NCI-H345 treated with DMSO at 0.1 percent for 48 hours (cell line): ENCODE data around the gene SMIM35.
"Not testable (repeated sequence)": the region's sequence is repeated elsewhere in the genome, so short reads cannot be mapped to it uniquely, and the experiment has no call there.

Experiments used
- DNase-seq: peaks from one replicate; lab custom pipeline; 2025; ENCODE audit not compliant: unreplicated experiment; lab: John Stamatoyannopoulos, UW

Gene SMIM35

GRCh38 chr11:117992136-117992535 is 94.6 kb downstream of the SMIM35 start:
- DNase-seq: no peak

- DNase-seq: no peak
Observed at GRCh38 chr11:117989351-117990102, 97.2 kb downstream of the SMIM35 start.

GRCh38 chr11:117986981-117987574 is 99.7 kb downstream of the SMIM35 start:
- DNase-seq: no peak

DNA sequence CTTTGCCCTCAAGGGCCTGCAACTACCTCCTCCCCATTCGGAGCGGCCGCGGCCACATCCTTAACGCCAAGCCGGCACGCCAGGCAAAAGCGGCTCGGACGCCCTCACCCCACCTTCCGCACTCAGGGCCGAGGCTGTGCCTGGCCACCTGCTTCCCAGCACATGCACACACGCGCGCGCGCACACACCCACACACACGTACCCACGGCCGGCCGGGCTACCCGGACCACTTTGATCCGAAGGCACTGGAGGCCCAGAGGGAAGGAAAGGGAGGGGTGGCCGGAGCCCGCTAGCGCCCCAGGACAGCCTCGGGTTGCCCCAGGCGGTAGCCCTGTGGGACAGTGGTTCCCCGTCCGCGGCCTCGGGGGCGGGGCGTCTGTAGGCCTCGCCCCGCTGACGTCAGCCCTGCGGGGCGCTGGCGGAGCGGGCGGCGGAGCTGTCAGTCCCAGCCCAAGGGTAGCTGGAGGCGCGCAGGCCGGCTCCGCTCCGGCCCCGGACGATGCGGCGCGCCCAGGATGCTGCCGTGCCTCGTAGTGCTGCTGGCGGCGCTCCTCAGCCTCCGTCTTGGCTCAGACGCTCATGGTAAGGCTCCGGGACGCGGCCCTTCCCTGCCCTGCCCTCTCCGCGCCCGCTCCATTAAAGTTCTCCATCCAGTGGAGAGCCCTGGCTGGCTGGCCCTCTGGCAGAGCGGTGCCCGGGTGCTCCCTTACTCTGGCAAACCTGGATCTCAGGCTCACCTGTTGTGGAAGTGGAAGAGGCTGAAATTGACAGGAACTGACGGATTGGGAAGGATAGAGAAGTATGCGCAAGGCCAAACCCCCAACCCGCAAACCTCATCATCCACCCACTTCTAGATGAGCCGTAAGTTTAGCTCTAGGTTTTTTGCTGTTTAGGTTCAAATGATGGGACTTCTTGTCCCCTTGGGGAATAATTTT is 100.5 kb downstream of the SMIM35 start, which contains the start of gene IL10RA:
TSS of gene IL10RA (plus strand) at position 442 of the 935 bp plus-strand sequence. CDS start at position 516, 74 bp downstream.
- DNase-seq: peak; percentile 13

- DNase-seq: no peak
Observed at GRCh38 chr11:117984476-117984875, 102.3 kb downstream of the SMIM35 start.

- DNase-seq: no peak
Observed at GRCh38 chr11:117983163-117983475, 103.6 kb downstream of the SMIM35 start.

- DNase-seq: no peak
Observed at GRCh38 chr11:117980720-117981119, 106.0 kb downstream of the SMIM35 start.

DNA sequence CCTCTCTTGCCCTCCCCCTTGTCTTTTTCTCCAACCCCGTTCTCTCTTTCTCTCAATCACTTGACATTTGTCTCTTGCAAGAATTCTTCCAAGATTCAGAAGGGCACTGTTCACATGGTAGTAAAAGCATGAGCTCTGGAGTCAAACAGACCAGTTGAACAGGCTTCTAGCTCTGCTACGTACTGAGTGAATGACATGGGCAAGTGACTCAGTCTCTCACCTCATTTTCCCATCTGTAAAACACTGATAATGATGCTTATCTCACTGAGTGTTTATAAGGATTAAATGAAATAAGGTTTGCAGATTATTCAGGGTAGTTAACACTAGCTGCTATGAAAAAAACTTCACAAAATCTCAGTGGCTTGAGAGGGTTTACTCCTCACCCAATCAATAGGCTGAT is 106.5 kb downstream of the SMIM35 start:
- DNase-seq: no peak

GRCh38 chr11:117979481-117980211 is 107.1 kb downstream of the SMIM35 start:
- DNase-seq: no peak

DNA sequence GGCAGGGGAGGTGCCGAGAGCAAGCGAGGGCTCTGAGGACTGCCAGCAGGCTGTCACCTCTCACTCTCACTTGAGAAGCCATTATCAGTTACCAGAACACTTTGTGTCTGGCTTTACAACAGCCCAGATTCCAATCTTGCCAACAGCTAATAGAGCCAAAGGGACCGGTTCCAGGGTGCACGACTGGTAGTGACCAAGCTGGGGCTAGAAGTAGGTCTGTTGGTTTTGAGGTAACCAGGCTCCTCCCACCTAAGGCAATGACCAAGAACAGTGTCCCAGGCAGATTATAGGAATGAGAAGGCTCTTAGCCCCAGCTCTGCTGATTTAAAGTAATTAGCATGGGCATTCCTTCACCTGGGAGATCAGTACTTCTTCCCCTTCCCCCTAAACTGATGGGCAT is 107.8 kb downstream of the SMIM35 start:
- DNase-seq: no peak

DNA sequence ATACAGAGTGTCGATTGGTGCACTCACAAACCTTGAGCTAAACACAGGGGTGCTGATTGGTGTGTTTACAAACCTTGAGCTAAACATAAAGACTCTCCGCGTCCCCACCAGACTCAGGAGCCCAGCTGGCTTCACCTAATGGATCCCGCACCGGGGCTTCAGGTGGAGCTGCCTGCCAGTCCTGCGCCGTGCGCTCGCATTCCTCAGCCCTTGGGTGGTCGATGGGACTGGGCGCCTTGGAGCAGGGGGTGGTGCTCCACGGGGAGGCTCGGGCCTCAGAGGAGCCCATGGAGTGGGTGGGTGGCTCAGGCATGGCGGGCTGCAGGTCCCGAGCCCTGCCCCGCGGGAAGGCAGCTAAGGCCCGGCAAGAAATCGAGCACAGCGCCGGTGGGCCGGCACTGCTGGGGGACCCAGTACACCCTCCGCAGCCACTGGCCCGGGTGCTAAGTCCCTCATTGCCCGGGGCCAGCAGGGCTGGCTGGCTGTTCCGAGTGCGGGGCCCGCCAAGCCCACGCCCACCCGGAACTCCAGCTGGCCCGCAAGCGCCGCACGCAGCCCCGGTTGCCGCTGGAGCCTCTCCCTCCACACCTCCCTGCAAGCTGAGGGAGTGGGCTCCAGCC is 108.4 kb downstream of the SMIM35 start:
- DNase-seq: not testable (repeated sequence)

DNA sequence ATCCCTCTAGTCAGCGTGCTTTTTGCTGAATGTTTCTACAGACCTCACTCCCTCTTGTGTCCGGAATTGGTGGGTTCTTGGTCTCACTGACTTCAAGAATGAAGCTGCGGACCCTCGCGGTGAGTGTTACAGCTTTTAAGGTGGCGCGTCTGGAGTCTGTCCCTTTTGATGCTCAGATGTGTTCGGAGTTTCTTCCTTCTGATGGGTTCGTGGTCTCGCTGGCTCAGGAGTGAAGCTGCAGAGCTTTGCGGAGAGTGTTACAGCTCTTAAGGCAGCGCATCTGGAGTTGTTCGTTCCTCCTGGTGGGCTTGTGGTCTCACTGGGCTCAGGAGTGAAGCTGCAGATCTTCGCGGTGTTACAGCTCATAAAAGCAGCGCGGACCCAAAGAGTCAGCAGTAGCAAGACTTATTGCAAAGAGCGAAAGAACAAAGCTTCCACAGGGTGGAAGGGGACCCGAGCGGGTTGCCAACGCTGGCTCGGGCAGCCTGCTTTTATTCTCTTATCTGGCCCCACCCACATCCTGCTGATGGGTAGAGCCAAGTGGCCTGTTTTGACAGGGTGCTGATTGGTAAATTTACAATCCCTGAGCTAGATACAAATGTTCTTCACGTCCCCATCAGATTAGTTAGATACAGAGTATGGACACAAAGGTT is 109.0 kb downstream of the SMIM35 start:
- DNase-seq: not testable (repeated sequence)

GRCh38 chr11:117977029-117977428 is 109.7 kb downstream of the SMIM35 start:
- no peak for DNase-seq

- no peak for DNase-seq
Observed at GRCh38 chr11:117976445-117976844, 110.3 kb downstream of the SMIM35 start.

- DNase-seq: no peak
Observed at GRCh38 chr11:117973503-117973860, 113.3 kb downstream of the SMIM35 start.

- no peak for DNase-seq
Observed at GRCh38 chr11:117972629-117973502, 113.9 kb downstream of the SMIM35 start.

DNA sequence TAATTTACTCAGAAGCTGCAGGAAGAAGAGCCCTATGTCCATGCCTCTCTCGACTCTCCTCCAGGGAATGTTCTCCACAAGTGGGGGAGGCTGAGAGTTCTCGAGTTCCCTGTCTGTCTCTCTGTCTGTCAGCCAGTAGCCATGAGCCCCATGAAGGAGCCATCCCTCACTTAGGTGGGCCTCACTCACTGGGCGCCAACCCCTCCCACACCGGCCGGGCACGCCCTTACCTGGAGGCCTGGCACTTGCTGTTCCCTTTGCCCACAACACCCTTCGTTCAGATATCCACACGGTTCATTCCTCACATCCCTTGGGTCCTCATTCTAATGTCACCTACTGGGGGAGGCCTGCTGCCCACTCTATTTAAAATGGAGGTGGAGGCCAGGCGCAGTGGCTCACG is 114.7 kb downstream of the SMIM35 start:
- no peak for DNase-seq

- no peak for DNase-seq
Observed at GRCh38 chr11:117970400-117971024, 116.3 kb downstream of the SMIM35 start.
